ENCODE measurements around the gene FBXO3.
"Not testable (repeated sequence)": the region's sequence is repeated elsewhere in the genome, so short reads cannot be mapped to it uniquely, and the experiment has no call there.

The FBXO3 gene

DNA sequence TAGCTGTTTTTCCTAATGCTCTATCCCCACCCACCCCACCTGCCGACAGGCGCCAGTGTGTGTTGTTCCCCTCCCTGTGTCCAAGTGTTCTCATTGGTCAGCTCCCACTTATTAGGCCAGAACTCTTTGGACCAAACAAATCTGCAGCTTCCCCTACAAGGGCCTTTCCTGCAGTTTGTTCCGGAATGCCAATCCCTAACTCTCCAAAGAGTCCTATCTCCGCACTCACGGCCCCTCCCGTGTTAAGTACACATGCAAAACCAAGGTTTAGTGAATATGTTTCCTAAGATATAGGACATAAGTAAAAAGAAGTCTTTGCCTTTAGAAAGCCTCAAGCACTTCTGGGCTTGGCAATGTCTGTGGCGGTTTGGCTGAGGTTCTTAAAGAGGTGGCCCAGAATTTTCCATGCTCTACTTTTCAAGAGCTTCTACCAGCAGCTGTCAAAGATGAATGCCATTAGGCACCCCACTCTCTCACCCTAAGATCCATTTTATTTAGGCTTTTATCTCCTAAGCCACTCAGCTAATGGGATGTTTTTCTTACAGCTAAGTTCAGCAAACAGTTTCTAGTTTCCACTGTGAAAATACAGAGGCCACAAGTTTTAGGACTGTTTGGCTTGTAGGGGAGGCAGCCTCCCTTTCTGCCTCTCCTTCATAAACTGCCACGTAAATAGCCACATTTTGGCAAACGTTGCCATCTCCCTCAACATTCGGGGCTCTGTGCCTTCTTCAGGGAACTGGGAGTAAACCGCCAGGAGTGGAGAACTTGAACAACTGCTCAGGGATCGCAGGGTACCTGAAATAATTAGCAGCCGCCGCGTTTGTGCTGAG, 39.7 kb downstream of the FBXO3 start:
- DNase-seq, result no peak
- intact Hi-C loops (cut with DNase I), result loop anchor here (5.0 kb wide), 2 partner anchors 32 to 38 kb away; partner anchors contain the start of genes C11orf91 and FBXO3

DNA sequence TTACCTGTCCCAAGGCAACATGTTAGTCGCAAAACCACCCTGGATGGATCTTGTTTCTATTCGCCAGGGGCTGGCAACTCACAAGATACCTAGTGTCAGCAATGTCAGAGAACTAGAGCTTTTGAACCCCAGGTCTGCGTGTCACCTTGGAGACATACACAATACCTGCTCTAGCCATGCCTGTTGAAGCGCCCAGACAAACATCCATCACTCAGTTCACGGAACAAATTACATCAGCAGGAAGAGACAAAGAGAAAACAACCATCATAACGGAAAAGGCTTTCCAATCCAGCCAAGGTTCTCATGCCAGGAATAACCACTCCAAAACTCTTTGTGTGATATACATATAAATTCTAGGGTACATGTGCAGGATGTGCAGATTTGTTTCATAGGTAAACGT, 40.3 kb downstream of the FBXO3 start:
- no peak for DNase-seq

DNA sequence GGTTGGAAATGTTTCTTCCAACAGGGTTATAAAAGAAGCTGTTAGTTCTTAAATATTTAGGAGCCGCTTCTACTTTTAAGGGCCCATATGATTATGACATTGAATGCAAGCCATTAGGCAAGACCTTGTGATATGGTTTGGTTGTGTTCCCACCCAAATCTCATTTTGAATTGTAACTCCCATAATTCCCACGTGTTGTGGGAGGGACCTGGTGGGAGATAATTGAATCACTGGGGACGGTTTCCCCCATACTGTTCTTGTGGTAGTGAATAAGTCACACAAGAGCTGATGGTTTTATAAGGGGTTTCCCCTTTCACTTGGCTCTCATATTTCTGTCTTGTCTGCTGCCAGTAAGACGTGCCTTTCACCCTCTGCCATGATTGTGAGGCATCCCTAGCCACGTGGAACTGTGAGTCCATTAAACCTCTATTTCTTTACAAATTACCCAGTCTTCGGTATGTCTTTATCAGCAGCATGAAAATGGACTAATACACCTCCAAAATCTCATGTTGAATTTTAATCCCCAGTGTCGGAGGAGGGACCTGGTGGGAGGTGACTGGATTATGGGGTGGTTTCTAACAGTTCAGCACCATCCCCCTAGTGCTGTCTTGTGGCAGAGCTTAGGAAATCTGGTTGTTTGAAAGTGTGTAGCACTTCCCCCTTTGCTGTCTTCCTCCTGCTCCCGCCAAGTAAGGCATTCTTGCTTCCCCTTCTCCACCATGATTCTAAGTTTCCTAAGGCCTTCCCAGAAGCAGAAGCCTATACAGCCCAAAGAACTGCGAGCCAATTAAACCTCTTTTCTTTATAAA, 42.4 kb downstream of the FBXO3 start:
- intact Hi-C loops (cut with DNase I), result no loop called here
- DNase-seq, result no peak

More for the DNA sequence above, 40.3 kb downstream of the FBXO3 start:
- intact Hi-C loops (cut with DNase I), result no loop called here

DNA sequence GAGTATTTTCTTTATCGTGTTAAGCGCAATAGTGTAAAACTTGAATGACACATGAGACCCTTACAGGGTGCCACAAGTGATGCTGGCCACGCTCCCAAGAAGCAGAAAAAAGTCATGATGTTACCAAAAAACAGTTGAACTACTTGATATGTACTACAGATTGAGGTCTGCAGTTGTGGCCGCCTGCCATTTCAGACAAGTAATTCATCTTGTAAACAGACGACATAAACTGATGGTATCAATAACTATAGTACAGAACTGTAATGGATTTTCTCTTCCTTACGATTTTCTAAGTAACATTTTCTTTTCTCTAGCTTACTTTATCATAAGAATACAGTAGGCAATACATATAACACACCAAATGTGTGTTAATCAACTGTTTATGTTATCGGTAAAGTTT, 43.6 kb downstream of the FBXO3 start:
- no peak for DNase-seq
- intact Hi-C loops (cut with DNase I), result no loop called here

DNA sequence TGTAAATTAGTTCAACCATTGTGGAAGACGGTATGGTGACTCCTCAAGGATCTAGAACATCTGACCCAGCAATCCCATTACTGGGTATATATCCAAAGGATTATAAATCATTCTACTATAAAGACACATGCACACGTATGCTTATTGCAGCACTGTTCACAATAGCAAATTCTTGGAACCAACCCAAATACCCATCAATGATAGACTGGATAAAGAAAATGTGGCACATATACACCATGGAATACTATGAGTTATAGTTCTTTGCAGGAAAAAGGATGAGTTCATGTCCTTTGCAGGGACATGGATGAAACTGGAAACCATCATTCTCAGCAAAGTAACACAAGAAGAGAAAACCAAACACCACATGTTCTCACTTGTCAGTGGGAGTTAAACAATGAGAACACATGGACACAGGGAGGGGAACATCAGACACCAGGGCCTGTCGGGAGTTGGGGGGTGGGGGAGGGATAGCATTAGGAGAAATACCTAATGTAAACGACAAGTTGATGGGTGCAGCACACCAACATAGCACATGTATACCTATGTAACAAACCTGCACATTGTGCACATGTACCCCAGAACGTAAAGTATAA, 45.2 kb downstream of the FBXO3 start:
- intact Hi-C loops (cut with DNase I); DNase-seq: not testable (repeated sequence)

DNA sequence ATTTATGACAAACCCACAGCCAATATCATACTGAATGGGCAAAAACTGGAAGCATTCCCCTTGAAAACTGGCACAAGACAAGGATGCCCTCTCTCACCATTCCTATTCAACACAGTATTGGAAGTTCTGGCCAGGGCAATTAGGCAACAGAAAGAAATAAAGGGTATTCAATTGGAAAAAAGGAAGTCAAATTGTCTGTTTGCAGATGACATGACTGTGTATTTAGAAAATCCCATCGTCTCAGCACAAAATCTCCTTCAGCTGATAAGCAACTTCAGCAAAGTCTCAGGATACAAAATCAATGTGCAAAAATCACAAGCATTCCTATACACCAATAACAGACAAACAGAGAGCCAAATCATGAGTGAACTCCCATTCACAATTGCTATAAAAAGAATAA, 46.8 kb downstream of the FBXO3 start:
- DNase-seq; intact Hi-C loops (cut with DNase I): not testable (repeated sequence)

DNA sequence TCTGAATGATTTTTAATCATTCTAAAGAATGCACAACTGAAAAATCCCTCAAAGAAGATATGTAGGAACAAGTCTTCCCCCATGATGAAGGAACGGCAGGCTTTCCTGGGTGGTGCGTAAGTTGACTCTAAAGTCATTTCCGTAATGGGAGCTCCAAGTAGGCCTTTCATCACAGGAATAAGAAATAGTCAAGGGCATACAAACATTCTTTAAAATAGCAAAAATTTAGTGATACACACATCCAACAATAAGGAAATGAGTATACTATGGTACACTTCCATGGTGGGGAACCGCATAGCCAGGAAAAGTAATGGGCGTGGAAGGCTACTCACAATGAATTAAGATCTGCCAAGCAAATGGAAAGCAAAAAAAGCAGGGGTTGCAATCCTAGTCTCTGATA, 48.8 kb downstream of the FBXO3 start:
- intact Hi-C loops (cut with DNase I), result no loop called here
- DNase-seq, result no peak

DNA sequence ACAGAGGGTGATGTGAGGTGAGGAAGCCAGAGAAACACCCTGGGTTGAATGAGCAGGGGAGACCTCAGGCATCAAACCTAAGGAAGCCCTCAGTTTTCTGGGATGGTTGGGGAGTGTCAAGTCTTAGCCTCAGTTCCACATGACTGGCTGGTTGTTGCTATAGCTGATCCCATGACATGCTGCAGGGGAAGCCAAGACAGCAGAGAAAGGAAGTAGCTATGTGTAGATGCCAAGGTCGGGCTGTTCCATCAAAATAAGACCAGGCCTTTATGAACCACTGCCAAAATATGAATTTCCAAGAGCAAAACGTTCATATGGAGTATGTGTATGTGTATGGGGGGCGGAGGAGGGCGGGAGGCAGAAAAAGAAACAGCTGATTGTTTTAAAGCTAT, 49.7 kb downstream of the FBXO3 start:
- intact Hi-C loops (cut with DNase I), result no loop called here
- no peak for DNase-seq

DNA sequence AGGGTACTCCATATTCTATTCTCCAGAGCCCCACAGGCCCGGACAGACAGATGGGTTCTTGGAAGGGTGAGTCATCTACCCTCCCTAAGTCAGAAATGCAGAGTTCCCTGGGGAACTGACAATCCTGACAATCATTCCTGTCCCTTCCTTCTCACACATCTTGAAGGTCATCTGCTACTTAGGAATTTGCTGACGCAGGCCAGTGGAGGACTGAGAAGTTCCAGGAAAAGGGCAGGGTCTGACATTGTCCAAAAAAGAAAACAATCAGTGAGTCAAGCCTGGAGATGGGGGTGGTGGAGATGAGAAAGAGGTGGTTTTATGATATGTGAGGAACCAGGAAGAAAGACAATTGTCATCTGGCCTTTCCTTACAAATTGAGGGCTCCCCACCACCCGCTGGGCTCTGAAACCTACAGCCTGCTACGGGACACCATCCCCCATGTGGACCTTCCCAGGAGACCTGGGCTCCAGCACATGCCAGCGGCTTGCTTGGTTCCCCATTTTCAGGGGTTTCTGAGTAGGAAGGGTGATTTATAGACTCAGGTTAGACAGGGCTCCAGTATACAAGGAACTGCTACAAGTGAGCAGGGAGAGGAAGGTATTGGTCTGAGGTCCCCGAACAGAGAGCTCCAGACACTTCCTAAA, 51.0 kb downstream of the FBXO3 start:
- DNase-seq, result no peak
- intact Hi-C loops (cut with DNase I), result no loop called here

DNA sequence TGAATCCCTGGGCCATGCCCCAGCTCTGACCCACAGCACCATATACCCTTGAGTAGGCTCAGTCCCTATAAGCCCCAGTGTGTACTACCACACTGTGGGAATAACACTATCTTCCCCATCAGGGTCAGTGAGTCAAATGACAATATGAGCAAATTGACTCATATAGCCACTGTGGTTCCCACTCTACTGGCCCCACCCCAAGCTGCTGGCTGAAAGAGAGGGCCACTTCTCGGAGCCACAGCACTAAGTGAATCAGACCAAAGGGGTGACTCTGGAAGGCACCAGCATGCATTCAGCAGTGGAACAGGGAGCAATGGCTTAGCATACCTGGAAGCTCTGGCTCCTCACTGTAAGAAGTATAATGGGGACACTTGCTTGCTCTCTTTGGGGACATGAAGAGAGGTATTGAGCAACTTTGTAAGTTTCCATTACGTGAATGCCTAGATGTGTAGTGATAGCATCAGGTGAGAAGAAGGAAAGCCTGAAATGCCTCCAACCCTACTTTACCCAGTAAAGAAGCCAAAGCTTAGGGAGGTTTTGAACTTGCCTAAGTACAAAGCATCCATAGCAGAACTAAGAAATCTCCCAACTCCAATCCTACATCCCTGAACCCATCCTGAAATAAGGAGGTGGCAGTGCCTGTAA, 51.6 kb downstream of the FBXO3 start:
- no peak for DNase-seq
- intact Hi-C loops (cut with DNase I), result no loop called here

DNA sequence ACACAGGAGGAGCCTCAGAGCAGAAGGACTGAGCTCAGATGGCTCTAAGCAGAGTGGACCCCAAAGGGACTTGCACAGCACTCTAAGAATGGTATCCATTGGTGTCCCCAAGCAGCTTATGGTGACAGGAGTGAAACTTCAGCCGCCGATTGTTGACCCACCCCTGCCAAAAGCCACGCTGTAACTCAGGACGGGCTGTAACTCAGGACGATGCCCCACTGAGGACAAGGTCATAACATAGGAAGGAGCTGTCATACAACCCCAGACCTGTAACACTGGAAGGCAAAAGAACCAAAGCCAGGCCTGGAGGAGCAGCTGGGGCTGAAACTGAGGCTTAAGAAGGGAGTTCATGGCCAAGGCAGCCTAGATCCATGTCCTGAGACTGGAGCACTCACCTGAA, 52.3 kb downstream of the FBXO3 start:
- no peak for DNase-seq
- intact Hi-C loops (cut with DNase I), result no loop called here

DNA sequence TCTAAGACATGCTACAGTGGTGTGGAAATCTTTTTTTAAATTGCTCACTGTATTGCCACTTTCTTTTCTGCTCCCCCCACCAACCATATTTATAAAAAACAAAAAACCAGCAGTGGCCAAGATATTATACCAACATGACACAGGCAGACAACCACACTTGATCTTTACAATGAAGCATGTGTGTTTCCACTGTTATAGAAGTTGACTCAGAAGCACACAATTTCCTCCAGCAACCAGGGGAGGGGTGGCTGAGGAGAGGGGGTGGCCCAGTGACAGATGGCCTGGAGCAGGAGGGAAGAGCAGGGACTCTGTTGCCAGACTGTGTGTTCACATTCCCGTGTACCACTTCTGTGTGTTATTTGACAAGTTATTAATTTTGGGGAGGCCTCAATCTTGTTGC, 52.9 kb downstream of the FBXO3 start:
- no peak for DNase-seq
- intact Hi-C loops (cut with DNase I), result no loop called here

DNA sequence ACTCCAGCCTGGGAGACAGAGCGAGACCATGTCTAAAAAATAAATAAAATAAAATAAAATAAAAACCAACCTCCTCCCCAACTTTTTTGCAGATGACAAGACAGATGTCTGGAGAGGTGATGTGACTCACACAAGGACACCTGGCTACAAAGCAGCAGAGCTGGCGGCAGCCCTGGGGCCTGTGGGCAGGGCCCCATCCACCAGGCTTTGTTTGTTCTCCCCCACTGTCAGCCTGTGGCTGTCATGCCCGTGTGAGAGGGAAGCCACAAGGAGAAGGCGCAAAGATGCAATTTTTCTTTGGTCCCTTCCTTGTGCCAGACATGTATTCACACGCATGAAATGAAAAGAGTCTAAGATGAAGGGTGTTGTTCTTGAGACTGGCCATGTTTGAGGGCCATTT, 54.7 kb downstream of the FBXO3 start:
- no peak for DNase-seq
- intact Hi-C loops (cut with DNase I), result no loop called here

DNA sequence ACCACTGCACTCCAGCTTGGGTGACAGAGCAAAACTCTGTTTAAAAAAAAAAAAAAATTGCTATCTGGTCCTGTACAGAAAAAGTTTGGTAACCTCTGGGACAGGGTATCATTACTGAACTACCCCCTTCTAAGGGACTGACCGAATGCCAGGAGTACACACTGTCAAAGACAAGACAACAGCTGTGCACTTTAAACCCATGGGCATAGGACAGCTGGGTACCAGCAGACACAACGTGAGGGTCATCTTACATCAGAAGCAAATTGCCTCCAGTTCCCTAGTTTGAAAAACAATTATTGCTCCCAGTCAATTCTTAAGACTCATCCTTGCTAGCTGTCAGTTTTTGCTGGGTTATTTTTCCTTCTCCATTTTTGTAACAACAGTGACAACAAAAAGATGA, 55.9 kb downstream of the FBXO3 start:
- intact Hi-C loops (cut with DNase I), result no loop called here
- no peak for DNase-seq

DNA sequence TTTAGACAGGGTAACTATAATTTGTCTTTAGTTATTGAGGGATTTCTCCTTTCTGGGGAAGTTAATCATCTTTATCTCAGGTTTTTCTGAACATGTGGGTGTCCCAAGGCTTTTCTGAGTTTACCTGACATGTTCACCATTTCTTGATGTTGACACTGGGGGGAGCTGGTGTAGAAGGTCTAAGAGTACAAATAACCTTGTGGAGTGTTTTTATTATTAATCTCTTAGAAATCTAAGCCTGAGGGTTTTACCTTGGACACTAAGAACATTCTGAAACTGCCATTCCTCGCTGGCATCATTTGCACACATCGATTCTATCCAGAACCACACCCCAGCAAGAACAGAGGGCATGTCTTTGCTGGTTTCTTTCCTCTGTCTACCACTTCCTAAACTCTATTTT, 58.1 kb downstream of the FBXO3 start:
- intact Hi-C loops (cut with DNase I), result no loop called here
- DNase-seq, result no peak

DNA sequence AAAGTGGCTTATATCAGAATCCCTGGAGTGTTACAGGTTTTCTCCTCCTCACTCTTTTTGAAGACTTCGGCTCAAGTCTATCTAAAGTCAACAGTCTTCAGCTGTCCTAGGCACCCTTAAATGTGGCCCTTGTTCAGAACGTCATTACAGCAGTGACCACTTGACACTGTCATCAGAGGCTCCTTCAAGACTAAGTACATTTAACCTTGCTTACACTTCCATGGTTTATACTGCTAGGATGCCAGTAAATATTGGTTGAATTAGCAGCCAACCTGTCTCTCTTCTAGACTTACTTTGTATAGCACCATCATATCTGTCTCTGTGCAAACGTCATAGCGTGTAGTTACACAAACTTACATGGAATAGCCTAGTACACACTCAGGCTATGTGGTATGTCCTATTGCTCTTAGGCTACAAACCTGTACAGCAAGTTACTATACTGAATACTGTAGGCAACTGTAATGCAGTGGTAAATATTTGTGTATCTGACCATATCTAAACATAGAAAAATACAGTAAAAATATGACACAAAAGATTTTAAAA, 60.4 kb downstream of the FBXO3 start:
- intact Hi-C loops (cut with DNase I), result no loop called here

DNA sequence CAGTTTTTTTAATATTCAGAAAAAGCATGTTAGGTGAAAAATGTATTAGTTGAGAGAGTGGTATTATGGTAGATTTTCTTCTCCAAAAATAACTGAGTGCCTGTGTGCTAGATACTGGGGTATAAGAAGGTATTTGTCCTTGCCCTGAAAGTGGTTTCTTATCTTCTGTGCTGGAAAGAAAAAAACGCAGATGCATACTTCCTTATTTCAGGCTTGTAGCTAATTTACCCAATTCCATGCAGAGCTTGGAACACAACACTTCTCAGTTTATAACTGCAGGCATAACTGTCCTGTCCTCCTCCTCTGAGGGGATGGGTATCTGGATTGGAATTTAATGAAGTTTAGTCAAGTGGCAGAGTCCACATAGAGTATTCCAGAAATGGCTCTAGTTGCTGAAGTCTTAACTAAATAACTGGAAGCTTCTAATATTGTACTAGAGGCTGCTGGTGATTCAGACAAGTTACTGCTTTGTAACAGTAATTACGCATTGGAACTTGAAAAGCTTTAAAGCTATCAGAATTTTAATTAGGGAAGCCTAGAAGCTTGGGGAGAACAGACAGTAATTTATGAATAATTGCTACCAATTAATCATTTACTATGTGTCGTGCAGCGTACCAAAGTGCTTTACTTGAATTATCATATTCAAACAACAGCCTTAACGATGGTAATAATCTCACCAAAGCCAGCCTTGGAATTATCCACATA, 61.0 kb downstream of the FBXO3 start:
- DNase-seq, result no peak
- intact Hi-C loops (cut with DNase I), result no loop called here

More for the DNA sequence above, 60.4 kb downstream of the FBXO3 start:
- DNase-seq, result no peak

DNA sequence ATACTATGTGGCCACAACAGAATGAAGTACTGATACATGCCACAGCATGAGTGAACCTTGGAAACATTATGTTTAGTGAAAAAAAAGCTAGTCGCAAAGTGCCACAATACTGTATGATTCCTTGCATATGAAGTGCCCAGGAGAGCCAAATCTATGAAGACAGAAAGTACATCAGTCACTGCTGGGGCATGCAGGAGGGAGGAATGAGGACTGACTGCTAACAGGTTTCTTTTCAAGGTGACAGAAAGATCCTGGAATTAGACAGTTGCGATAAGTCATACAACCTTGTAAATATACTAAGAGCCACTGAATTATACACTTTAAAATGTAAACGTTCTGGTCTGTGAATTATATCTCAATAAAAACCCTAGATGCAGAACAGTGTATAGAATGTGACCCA, 61.9 kb downstream of the FBXO3 start:
- intact Hi-C loops (cut with DNase I), result no loop called here
- DNase-seq, result no peak

DNA sequence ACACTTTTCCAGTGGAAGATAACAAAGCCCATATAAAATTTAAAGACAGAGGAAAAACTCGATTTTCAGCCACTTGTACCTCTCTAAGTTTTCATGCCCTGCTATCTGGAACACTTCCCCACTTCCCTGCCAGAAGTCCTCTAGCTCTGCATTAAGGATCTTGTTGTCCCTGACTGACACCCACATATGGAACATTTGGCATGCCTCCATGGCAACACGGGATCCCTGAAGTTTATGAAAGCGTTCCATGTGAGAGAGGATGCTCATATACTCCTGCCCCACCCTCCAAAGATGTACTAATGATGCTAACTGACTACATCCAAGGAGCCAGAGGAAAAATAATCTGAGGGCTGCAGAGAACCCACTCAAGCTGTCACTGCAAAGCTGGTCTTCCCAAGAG, 64.9 kb downstream of the FBXO3 start:
- intact Hi-C loops (cut with DNase I), result no loop called here
- no peak for DNase-seq

DNA sequence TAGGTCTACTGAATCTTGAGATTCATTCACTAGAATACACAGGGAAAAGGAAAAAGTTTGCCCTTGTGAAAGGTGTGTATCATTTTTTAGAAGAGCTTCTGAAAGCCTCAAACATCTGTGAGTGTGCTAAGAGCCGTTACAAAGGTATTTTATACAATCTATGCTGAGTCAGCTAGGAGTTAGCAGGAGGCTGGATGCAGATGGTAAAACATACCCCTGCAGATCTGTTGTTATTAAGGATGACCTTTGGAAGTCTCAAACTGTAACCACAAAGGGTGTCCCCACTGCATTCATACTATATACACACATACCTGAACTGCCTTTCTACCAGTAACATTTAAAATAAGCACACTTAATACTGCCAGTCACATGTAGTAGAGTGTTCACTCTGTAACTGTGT, 65.3 kb downstream of the FBXO3 start:
- no peak for DNase-seq
- intact Hi-C loops (cut with DNase I), result no loop called here
